IMR-90 (cell line): ENCODE data around the gene PRTFDC1.

ENCODE experiments used
- CTCF ChIP-seq: conservative IDR thresholded peaks from 2 replicates; pipeline ENCODE4 v1.5.1; 2012; ENCODE audit warnings: mild to moderate bottlenecking, low read depth, low read length, improper control_type of control experiment
- MAFK ChIP-seq: IDR thresholded peaks from 2 replicates; pipeline ENCODE4 v1.6.1; 2012; ENCODE audit warnings: low read depth, low read length, improper control_type of control experiment
- RAD21 ChIP-seq: IDR thresholded peaks from 2 replicates; pipeline ENCODE4 v1.6.1; 2012; ENCODE audit warnings: low read length, improper control_type of control experiment

DNA sequence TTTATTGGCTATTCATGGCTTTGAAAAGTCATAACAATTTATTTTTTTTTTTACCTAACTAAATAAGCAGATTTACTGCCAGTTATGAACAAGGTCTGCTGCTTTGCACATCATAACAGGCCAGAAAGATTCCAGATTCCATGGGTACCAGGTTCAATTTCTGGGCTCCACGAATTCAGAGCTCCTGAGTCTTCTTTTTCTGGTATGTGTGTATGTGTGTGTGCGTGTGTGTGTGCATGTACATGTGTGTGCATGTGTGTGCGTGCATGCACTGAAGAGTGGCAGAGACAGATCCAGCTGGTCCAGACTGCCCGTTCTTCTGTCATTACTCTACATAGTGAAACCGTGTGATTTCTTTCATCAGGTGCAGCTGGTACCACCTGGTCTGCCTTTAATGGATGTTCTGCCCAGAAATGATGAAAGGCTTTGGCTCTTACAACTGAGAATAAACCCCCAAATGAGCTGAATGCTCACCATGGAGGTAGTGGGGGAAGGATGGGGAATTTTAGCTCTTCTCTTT is 14.6 kb upstream of the PRTFDC1 start:
- TF ChIP-seq CTCF (no peak), RAD21 (no peak), MAFK (no peak)
